Lower lobe of right lung (tissue), 2 donors: Measurements from ENCODE around the gene MYLK. TPM values are rescaled to one million over a fixed set of nuclear protein-coding genes. Genes with fewer than 3 reads are reported as not detected.

Experiments used
- ATAC-seq, 2 donors: fragments of 200-7000 bp; cut with Tn5 transposase; one replicate each; pipeline ENCODE4 v1.9.1; 2020 to 2022; ENCODE audit warnings: mild to moderate bottlenecking in 2 of 2, moderate library complexity in 2 of 2
- DNase-seq: peaks from one replicate; pipeline ENCODE4 v3.0.0-alpha.2; 2020
- H3K27ac ChIP-seq: fragments of 200-600 bp; one replicate; pipeline ENCODE4 v1.8.0; 2022
- H3K27me3 ChIP-seq: fragments of 200-600 bp; one replicate; pipeline ENCODE4 v1.8.0; 2022; ENCODE audit warnings: low read depth
- H3K36me3 ChIP-seq: fragments of 200-600 bp; one replicate; pipeline ENCODE4 v1.8.0; 2022; ENCODE audit warnings: mild to moderate bottlenecking
- H3K4me1 ChIP-seq: fragments of 200-600 bp; one replicate; pipeline ENCODE4 v1.8.0; 2022
- H3K4me3 ChIP-seq: fragments of 200-600 bp; one replicate; pipeline ENCODE4 v1.8.0; 2022; ENCODE audit warnings: mild to moderate bottlenecking
- H3K9me3 ChIP-seq: fragments of 200-600 bp; one replicate; pipeline ENCODE4 v1.8.0; 2022
- intact Hi-C: fragments of 100-400 bp; cut with DNase I; formaldehyde crosslinking; loops from one replicate; pipeline ENCODE4 v1.11.0; 2022
- total RNA-seq: library from RNA; stranded (reverse); fragmentation: NEBNext Ultra II Directional; extraction: Animal tissue kit (Norgen Biotek cat#: 25700); gene quantifications from one replicate; pipeline ENCODE4 v1.2.1, GENCODE V29; 2021
- TF ChIP-seq, protein P1 (sequence below): fragments of 200-600 bp; IDR thresholded peaks from one replicate; pipeline ENCODE4 v1.8.0; 2022; ENCODE audit warnings: antibody characterized with exemption, mild to moderate bottlenecking
- donor health status: DM: no; HTN: yes; CAD: no; lungs with severe emphysema.

The MYLK gene
- total RNA-seq, 1 donor from 2014 or later: 156 TPM

DNA sequence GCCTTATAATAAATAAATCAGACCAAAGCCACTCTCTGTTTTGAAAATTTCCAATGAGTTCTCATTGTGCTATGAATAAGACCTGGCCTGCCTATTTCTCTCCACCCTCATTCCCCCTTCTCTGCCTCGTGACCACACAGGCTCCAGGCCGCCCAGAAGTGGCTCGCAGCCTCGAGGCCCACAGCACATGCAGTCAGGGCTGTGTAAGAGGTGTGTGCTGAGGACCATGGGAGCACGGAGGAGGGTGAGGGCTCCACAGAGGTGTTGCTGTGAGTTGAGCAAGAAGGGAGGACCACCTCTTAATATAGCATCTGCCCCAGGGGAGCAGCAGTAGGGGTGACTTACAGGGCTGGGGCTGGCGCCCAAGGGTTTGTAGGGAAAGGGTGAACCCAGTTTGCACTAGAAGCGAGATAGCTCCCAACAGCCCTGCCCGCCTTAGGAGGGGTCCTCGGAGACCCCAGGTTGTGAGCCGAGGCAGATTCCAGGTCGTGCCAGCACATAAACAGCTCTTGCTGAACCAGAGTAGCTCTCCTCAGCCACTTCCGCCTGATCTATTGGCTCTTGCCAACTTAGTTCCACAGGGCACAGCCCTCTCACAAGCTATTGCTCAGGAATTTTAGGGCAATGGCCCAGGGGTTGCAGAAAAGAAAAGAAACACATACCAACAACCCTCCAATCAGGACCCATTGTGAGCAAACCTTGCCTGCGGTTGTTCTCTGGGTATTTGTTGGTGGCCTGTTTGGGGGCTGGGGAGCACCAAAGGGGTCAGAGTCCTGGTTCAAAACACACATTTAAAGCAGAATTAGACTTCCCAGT lies 117.7 kb downstream of the MYLK start:
- no peak overlapping the region for H3K4me3 ChIP-seq
- TF ChIP-seq, protein P1, sequence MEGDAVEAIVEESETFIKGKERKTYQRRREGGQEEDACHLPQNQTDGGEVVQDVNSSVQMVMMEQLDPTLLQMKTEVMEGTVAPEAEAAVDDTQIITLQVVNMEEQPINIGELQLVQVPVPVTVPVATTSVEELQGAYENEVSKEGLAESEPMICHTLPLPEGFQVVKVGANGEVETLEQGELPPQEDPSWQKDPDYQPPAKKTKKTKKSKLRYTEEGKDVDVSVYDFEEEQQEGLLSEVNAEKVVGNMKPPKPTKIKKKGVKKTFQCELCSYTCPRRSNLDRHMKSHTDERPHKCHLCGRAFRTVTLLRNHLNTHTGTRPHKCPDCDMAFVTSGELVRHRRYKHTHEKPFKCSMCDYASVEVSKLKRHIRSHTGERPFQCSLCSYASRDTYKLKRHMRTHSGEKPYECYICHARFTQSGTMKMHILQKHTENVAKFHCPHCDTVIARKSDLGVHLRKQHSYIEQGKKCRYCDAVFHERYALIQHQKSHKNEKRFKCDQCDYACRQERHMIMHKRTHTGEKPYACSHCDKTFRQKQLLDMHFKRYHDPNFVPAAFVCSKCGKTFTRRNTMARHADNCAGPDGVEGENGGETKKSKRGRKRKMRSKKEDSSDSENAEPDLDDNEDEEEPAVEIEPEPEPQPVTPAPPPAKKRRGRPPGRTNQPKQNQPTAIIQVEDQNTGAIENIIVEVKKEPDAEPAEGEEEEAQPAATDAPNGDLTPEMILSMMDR: no peak
- ATAC-seq: peak; percentile 51 to 60
- H3K4me1 ChIP-seq: no peaks in the 10 kb centered on the region
- no peaks in the 10 kb centered on the region for H3K36me3 ChIP-seq
- H3K9me3 ChIP-seq: no peaks in the 10 kb centered on the region
- no peak for DNase-seq
- H3K27me3 ChIP-seq: no peaks in the 10 kb centered on the region
- H3K27ac ChIP-seq: no peak overlapping the region
- intact Hi-C loops: no loop called here

DNA sequence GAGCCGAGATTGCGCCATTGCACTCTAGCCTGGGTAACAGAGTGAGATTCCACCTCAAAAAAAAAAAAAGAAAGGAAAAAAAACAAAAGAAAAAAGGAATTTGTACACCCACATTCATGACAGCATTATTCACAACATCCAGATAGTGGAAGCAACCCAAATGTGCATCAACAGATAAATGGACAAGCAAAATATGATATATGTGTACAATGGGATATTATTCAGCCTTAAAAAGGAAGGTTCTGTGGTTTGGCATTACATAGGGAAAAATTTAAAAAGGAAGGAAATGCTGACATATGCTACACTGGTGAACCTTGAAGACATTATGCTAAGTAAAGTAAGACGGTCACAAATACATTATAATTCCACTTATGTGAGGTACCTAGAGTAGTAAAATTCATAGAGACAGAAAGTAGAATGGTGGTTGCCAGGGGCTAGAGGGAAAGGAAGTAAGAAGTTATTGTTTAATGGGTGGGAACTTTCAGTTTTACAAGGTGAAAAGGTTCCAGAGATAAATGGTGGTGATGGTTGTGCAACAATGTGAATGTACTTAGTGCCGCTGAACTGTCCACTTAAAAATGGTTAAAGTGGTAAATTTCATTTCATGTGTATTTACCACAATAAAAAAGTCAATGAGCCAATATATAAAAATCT lies 118.5 kb downstream of the MYLK start:
- no peak overlapping the region for H3K27ac ChIP-seq
- intact Hi-C loops: no loop called here
- no peaks in the 10 kb centered on the region for H3K27me3 ChIP-seq
- no peak overlapping the region for H3K4me3 ChIP-seq
- DNase-seq: no peak
- no peaks in the 10 kb centered on the region for H3K9me3 ChIP-seq
- TF ChIP-seq, protein P1: no peak
- no peaks in the 10 kb centered on the region for H3K4me1 ChIP-seq
- ATAC-seq: no peak
- H3K36me3 ChIP-seq: no peaks in the 10 kb centered on the region

DNA sequence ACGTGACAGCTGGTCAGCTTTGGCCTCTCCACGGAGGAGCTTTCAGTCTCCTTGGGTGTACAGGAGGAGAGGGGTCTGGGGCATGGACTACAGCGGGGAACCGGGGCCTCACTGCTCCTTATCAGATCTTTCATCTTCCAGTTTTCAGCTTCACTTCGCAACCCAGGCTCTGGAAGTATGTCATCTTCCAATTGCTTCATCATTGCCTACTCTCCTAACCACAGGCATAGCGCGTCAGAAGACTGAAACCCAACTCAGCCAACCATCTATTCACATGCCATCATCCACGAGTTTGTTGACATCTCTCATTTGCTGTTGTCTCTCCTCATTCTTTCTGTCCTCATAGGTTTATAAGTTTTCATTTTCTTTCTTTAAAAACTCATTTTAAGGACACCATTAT lies 119.5 kb downstream of the MYLK start:
- DNase-seq (no peak), ATAC-seq (no peak)
- Histone ChIP-seq H3K9me3 (no peaks in the 10 kb centered on the region), H3K36me3 (no peaks in the 10 kb centered on the region), H3K4me1 (no peaks in the 10 kb centered on the region), H3K27me3 (no peaks in the 10 kb centered on the region), H3K4me3 (no peak overlapping the region), H3K27ac (no peak overlapping the region)
- intact Hi-C loops: no loop called here
- TF ChIP-seq, protein P1: no peak

DNA sequence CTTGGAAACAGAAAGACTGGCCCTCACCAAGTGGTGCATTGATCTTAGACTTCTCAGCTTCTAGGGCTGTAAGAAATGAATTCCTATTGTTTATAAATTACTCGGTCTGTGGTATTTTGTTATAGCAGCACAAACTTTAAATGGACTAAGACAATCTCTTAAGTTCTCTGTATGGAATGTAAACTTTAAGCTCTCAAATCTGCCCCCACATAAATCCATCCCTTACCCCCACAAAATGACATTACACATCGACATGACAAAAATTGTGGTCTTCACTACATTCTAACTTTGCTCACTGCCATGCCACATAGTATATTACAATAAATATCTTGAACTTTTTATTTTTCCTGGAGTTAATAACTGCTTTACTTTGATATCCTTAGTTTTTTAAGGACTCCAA lies 121.3 kb downstream of the MYLK start:
- TF ChIP-seq, protein P1: no peak
- ATAC-seq: no peak
- DNase-seq: no peak
- H3K4me3 ChIP-seq: no peak overlapping the region
- intact Hi-C loops: no loop called here
- no peak overlapping the region for H3K27ac ChIP-seq
- no peaks in the 10 kb centered on the region for H3K9me3 ChIP-seq
- H3K4me1 ChIP-seq: peaks cover 9% of the 10 kb centered on the region
- H3K36me3 ChIP-seq: no peaks in the 10 kb centered on the region
- H3K27me3 ChIP-seq: no peaks in the 10 kb centered on the region

DNA sequence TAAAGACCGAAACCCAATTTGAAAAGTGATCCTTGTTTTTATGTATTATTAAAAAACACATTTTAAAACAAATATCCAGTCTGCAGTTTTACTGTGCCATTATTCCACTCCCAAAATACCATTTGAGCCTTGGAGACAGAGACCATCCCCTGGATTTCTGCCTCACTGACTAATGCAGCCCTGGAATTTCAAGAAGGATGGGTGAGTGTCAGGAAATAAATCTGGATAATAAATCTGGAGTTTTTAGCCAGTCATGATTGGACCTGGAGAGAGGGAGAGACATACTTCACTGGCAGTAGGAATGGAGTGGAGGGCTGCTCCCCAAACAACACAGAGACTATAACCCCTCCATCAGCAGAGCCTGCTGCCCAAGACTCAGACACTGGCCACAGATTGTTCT lies 123.3 kb downstream of the MYLK start:
- ATAC-seq: no peak
- no peak overlapping the region for H3K27ac ChIP-seq
- no peak overlapping the region for H3K4me3 ChIP-seq
- H3K9me3 ChIP-seq: no peaks in the 10 kb centered on the region
- TF ChIP-seq, protein P1: no peak
- peaks cover 22% of the 10 kb centered on the region for H3K4me1 ChIP-seq
- no peaks in the 10 kb centered on the region for H3K36me3 ChIP-seq
- intact Hi-C loops: no loop called here
- H3K27me3 ChIP-seq: no peaks in the 10 kb centered on the region
- no peak for DNase-seq
